NK-92 (cell line): Measurements from ENCODE around the gene PPP1R10.

Source experiments
- DNase-seq: peaks from one replicate; lab custom pipeline; 2025; ENCODE audit not compliant: unreplicated experiment; lab: John Stamatoyannopoulos, UW

PPP1R10 gene

GRCh38 chr6:30557683-30557981, 59.4 kb downstream of the PPP1R10 start:
- no peak for DNase-seq

- no peak for DNase-seq
These were observed 59.9 kb downstream of the PPP1R10 start, which contains the start of gene PRR3 for GRCh38 chr6:30556906-30557682. PRR3 (plus strand) TSS chr6:30557295; CDS start chr6:30557345, 50 bp downstream.

GRCh38 chr6:30556066-30556905, 60.8 kb downstream of the PPP1R10 start, which contains the start of gene GNL1:
GNL1 (minus strand) TSS chr6:30556489; CDS start chr6:30556203, 286 bp downstream.
- peak; percentile 83 for DNase-seq

- DNase-seq = no peak
These were observed 61.3 kb downstream of the PPP1R10 start for GRCh38 chr6:30555816-30556065.

GRCh38 chr6:30554962-30555815, 61.9 kb downstream of the PPP1R10 start:
- DNase-seq = no peak

GRCh38 chr6:30554404-30554803, 62.6 kb downstream of the PPP1R10 start:
- DNase-seq = no peak
